Measurements from ENCODE around the gene TICRR. TPM values are rescaled to one million over a fixed set of nuclear protein-coding genes. Genes with fewer than 3 reads are reported as not detected.

Gene TICRR
- total and polyA plus RNA-seq, 4 donors: under 0.01 to 7.3 (median 0.15) TPM

- peak overlapping the region in 1 of 2 donors; percentile 35 for H3K27ac ChIP-seq (ENCODE audit: low read depth in 1 of 2, low read length in 2 of 2)
- no peak for DNase-seq (ENCODE audit: low spot score)
- H3K4me3 ChIP-seq (ENCODE audit: low read depth in 1 of 3, low read length in 3 of 3): no peak overlapping the region
- peaks cover 0 to 2% (median 0%) of the 10 kb centered on the region in 4 donors for H3K4me1 ChIP-seq (ENCODE audit: control insufficient read depth in 4 of 4, insufficient read depth in 4 of 4, low read length in 3 of 4)
- H3K9me3 ChIP-seq (ENCODE audit: control insufficient read depth in 4 of 4, low read length in 3 of 4): no peaks in the 10 kb centered on the region
- TF ChIP-seq SP1 (IDR thresholded peaks at IDR 0.05) (no peak), HNF4A (conservative IDR thresholded peaks at IDR 0.05) (no peak), REST (IDR thresholded peaks at IDR 0.05) (no peak), TAF1 (conservative IDR thresholded peaks at IDR 0.05) (no peak), NR2F2 (IDR thresholded peaks at IDR 0.05) (no peak), JUND (IDR thresholded peaks at IDR 0.05) (no peak)
- TF ChIP-seq, protein P1, sequence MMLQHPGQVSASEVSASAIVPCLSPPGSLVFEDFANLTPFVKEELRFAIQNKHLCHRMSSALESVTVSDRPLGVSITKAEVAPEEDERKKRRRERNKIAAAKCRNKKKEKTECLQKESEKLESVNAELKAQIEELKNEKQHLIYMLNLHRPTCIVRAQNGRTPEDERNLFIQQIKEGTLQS (IDR thresholded peaks at IDR 0.05): no peak
- WGBS: 96% methylated on average over 8 of the region's 8 CpGs
- no peak overlapping the region for H3K9ac ChIP-seq (ENCODE audit: low read depth in 1 of 2, low read length in 2 of 2)
- H3K36me3 ChIP-seq (ENCODE audit: control insufficient read depth in 4 of 4, insufficient read depth in 3 of 4, low read depth in 1 of 4, low read length in 3 of 4): peaks cover 0 to 10% (median 1%) of the 10 kb centered on the region in 4 donors
- no peaks in the 10 kb centered on the region for H3K27me3 ChIP-seq (ENCODE audit: control insufficient read depth in 4 of 4, insufficient read depth in 4 of 4, low read length in 3 of 4)
These were observed 91.1 kb downstream of the TICRR start for GRCh38 chr15:89666184-89666857.

GRCh38 chr15:89666858-89667705 is 91.8 kb downstream of the TICRR start:
- Histone ChIP-seq H3K4me1 (ENCODE audit: control insufficient read depth in 4 of 4, insufficient read depth in 4 of 4, low read length in 3 of 4) (peaks cover 0 to 2% (median 0%) of the 10 kb centered on the region in 4 donors), H3K36me3 (ENCODE audit: control insufficient read depth in 4 of 4, insufficient read depth in 3 of 4, low read depth in 1 of 4, low read length in 3 of 4) (peaks cover 0 to 11% (median 1%) of the 10 kb centered on the region in 4 donors), H3K27ac (ENCODE audit: low read depth in 1 of 2, low read length in 2 of 2) (no peak overlapping the region), H3K4me3 (ENCODE audit: low read depth in 1 of 3, low read length in 3 of 3) (no peak overlapping the region), H3K9me3 (ENCODE audit: control insufficient read depth in 4 of 4, low read length in 3 of 4) (no peaks in the 10 kb centered on the region), H3K9ac (ENCODE audit: low read depth in 1 of 2, low read length in 2 of 2) (no peak overlapping the region), H3K27me3 (ENCODE audit: control insufficient read depth in 4 of 4, insufficient read depth in 4 of 4, low read length in 3 of 4) (no peaks in the 10 kb centered on the region)
- DNase-seq (ENCODE audit: low spot score): no peak
- TF ChIP-seq REST (IDR thresholded peaks at IDR 0.05): no peak
- TF ChIP-seq, protein P2, sequence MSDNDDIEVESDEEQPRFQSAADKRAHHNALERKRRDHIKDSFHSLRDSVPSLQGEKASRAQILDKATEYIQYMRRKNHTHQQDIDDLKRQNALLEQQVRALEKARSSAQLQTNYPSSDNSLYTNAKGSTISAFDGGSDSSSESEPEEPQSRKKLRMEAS (IDR thresholded peaks at IDR 0.05): no peak
- TF ChIP-seq JUND (IDR thresholded peaks at IDR 0.05): no peak
- TF ChIP-seq FOXA1 (IDR thresholded peaks at IDR 0.05): no peak
- no peak for TF ChIP-seq HNF4G (IDR thresholded peaks at IDR 0.05)
- no peak for TF ChIP-seq GABPA (IDR thresholded peaks at IDR 0.05 in 1 of 2, conservative IDR thresholded peaks at IDR 0.05 in 1 of 2)
- TF ChIP-seq, protein P3, sequence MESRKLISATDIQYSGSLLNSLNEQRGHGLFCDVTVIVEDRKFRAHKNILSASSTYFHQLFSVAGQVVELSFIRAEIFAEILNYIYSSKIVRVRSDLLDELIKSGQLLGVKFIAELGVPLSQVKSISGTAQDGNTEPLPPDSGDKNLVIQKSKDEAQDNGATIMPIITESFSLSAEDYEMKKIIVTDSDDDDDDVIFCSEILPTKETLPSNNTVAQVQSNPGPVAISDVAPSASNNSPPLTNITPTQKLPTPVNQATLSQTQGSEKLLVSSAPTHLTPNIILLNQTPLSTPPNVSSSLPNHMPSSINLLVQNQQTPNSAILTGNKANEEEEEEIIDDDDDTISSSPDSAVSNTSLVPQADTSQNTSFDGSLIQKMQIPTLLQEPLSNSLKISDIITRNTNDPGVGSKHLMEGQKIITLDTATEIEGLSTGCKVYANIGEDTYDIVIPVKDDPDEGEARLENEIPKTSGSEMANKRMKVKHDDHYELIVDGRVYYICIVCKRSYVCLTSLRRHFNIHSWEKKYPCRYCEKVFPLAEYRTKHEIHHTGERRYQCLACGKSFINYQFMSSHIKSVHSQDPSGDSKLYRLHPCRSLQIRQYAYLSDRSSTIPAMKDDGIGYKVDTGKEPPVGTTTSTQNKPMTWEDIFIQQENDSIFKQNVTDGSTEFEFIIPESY (IDR thresholded peaks at IDR 0.05): no peak
- no peak for TF ChIP-seq TAF1 (conservative IDR thresholded peaks at IDR 0.05)
- TF ChIP-seq YY1 (IDR thresholded peaks at IDR 0.05): no peak
- no peak for TF ChIP-seq HNF4A (conservative IDR thresholded peaks at IDR 0.05)
- TF ChIP-seq, protein P1 (IDR thresholded peaks at IDR 0.05): no peak
- TF ChIP-seq FOXA2 (IDR thresholded peaks at IDR 0.05): no peak
- no peak for TF ChIP-seq SP1 (IDR thresholded peaks at IDR 0.05)
- no peak for TF ChIP-seq CTCF (IDR thresholded peaks at IDR 0.05; ENCODE audit: low read depth, low read length, missing input control)
- 90% methylated on average over 13 of the region's 13 CpGs for WGBS

Data from liver (tissue), 9 donors.